ENCODE results near the gene GPER1. TPM values are rescaled to one million over a fixed set of nuclear protein-coding genes. Genes with fewer than 3 reads are reported as not detected.

Gene GPER1
- total RNA-seq, result 2.7 and 3.1 TPM in 2 replicates

DNA sequence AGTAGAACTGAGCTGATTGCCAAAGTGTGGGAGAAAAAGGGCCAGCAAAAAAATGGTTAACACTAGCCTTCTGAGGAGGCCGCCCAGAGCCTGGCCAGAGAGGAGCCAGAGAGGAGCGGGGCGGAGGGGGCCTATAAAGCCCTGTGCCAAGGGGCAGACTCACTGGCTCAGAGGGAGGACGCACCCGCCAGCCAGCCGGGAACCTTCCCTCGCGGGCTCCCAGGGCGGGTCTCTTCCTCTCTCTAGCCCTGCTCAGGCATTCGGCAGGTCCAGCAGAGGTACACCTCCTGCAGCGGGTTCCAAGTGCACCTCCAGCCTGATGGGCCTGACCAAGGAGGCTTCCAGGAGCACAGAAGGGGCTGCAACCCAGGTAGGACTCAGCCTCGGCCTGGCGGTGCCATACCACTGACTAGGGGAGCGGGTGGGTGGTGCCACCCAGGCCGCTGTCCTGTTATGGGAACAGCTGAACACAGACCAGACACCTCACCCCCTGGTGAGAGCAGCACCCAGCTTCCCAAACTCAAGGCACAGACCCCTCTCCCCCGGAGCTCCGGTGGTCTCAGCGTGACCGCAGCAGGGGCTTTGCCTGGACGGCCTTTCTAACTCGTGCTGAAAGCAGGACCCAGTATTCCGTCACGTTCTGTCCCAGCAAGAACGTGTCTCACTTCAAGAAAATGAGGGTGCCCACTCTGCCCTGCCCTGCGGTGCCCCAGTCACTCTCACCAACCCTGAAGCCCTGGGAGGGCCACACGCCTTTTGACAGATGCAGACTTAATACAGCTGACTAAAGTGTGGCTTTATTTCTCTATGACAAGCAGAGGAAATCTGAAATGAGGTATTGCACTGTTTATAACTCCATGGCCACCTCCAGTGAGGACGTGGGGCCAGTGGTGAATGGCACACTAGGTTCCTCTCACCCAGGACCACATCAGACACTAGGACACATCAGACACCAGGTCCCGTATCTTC is at the start of gene GPER1:
Gene GPER1 (plus strand): TSS at position 162 of the 969 bp plus-strand sequence. CDS start 3,616 bp downstream, outside the sequence.

DNA sequence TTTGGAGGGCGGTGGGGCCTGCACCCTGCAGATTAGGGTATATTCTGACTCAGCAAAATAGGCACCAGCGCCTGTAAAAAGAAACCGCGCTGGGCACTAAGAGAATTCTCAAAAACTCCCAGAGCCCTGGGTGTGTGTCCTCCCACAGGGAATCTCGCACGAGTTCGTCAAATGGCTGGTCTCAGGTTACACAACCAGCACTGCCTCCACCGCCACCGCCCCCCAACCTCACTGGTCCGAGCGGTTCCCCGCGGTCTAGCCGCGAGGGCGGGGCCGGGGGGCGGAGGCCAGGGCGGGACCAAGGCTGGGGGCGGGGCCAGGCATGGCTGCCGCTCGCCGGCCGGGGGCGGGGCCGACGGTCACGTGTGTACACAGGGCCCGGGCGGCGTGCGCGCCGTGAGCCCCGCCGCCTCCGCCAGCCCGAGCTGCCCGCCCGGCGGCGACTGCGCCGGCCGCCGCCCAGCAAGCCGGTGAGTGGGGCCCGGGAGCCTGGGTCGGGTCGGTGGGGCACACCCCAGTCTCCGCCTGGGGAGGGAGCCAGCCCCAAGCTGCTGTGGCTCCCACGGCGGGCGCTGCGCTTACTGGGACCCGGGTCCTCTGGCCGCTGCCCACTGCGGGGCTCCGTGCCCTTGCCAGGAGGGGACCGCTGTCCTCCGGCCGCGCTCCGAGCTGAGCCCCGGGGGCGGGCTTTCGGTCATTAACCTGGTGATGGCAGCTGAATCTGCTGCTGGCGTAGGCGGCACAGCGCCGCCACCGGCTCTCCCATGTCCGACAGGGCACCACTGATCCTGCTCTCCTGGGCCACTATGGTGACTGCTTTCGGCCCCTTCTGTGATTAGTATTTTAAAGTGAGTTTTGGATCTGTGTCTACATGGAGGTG is 43.5 kb upstream of the GPER1 start, which contains the start of gene GPR146:
Gene GPR146 (plus strand): TSS at position 358 of the 880 bp plus-strand sequence. CDS start 12,970 bp downstream, outside the sequence.

Other genes with a start within 250 kb of the GPER1 start
- 18.3 and 26.1 TPM in 2 replicates for gene GET4, start 211.6 kb upstream of the GPER1 start, total RNA-seq
- gene ADAP1, start 133.4 kb upstream of the GPER1 start, total RNA-seq, result 4.4 and 16.3 TPM in 2 replicates
- gene COX19, start 112.6 kb upstream of the GPER1 start, total RNA-seq, result 6.5 and 10.4 TPM in 2 replicates
- not detected in 2 replicates for gene CYP2W1, start 104.9 kb upstream of the GPER1 start, total RNA-seq
- gene GPR146, start 43.6 kb upstream of the GPER1 start, total RNA-seq, result 4.0 and 9.0 TPM in 2 replicates
- gene ZFAND2A, start 72.1 kb downstream of the GPER1 start, total RNA-seq, result 16.7 and 18.6 TPM in 2 replicates
- not detected in 2 replicates for gene UNCX, start 144.8 kb downstream of the GPER1 start, total RNA-seq

All from regular cardiac myocyte (primary cell).